Pancreas (tissue), 10 donors: ENCODE data around the gene IFNK. TPM values are rescaled to one million over a fixed set of nuclear protein-coding genes. Genes with fewer than 3 reads are reported as not detected.
A peak's percentile ranks its signal among the peaks of the same experiment; 100 is the strongest.

Source experiments
- ATAC-seq, 4 donors: fragments of 200-7000 bp; cut with Tn5 transposase; one replicate each; pipeline versions ENCODE4 v1.8.0 to v1.9.1; 2020; ENCODE audit warnings: mild to moderate bottlenecking in 4 of 4, moderate library complexity in 4 of 4
- DNase-seq, 6 donors: peaks; one replicate each; pipeline ENCODE4 v3.0.0-alpha.2; 2020
- FAIRE-seq: peaks from 2 replicates; lab custom pipeline; 2012; peaks lifted over from hg19 to GRCh38; lab: Jason Lieb, UNC
- H3K27ac ChIP-seq, 4 donors: fragments of 200-600 bp; sonication (generic); 1 replicate in 3 of 4; 2 replicates in 1 of 4; pipeline versions ENCODE4 v1.5.0 to v1.8.0; 2020
- H3K27me3 ChIP-seq, 4 donors: fragments of 200-600 bp; one replicate each; pipeline ENCODE4 v1.8.0; 2021
- H3K36me3 ChIP-seq, 3 donors: fragments of 200-600 bp; sonication (generic) in 1 of 3; one replicate each; pipeline versions ENCODE4 v1.5.0 to v1.8.0; 2020 to 2021
- H3K4me1 ChIP-seq, 3 donors: fragments of 200-600 bp; one replicate each; pipeline ENCODE4 v1.8.0; 2021
- H3K4me3 ChIP-seq, 4 donors: fragments of 200-600 bp; sonication (generic) in 2 of 4; one replicate each; pipeline versions ENCODE4 v1.5.0 to v1.8.0; 2020 to 2021
- H3K9me3 ChIP-seq, 4 donors: fragments of 200-600 bp; one replicate each; pipeline ENCODE4 v1.8.0; 2021
- WGBS, 2 donors: extraction: QIAGEN DNeasy Blood & Tissue Kit; methylation state at CpG; one replicate each; pipeline ENCODE4 v1.1.7; 2013; 5-methylcytosine and 5-hydroxymethylcytosine counted together
- intact Hi-C, 3 donors: fragments of 100-400 bp; cut with DNase I; formaldehyde crosslinking; loops; one replicate each; pipeline versions ENCODE4 v1.11.1 to v1.14.2; 2022
- polyA plus RNA-seq, 2 donors: library from polyadenylated mRNA; stranded (reverse); fragments of 200-250 nt; gene quantifications; one replicate each; pipeline ENCODE4 v1.2.3, GENCODE V29; 2013
- total RNA-seq, 6 donors: library from RNA; stranded (reverse); fragmentation: NEBNext Ultra II Directional in 4 of 6; extraction: Animal tissue kit (Norgen Biotek cat#: 25700) in 4 of 6; gene quantifications; one replicate each; pipeline versions ENCODE4 v1.2.1 to v1.2.4, GENCODE V29; 2021 to 2023
- TF ChIP-seq, protein P1 (sequence below), 4 donors: fragments of 200-600 bp; sonication (generic) in 3 of 4; IDR thresholded peaks; one replicate each; pipeline versions ENCODE4 v1.5.0 to v1.8.0; 2021; ENCODE audit warnings: antibody characterized with exemption in 4 of 4
- donor health status: healthy with polysubstance abuse.
- donor health status: DM: no; HTN: no; CAD: no; lungs with moderate emphysema.
- donor health status: DM: no; HTN: no; CAD: no.
- donor health status: control.
- donor health status: control.
- donor health status: Bipolar disorder and iron deficiency.
- donor health status: DM: yes; HTN: yes; CAD: no.
- donor health status: DM: no; HTN: no; CAD: no.
- donor health status: DM: no; HTN: no; CAD: no.
- donor health status: DM: yes; HTN: yes; CAD: no.

Gene IFNK
- total and polyA plus RNA-seq, 8 donors, result not detected

- no peaks in the 10 kb centered on the region for H3K27me3 ChIP-seq
Measured at GRCh38 chr9:27523141-27523540, 949 bp upstream of the IFNK start.

GRCh38 chr9:27527702-27528075 is 3.6 kb downstream of the IFNK start:
- ATAC-seq (no peak), DNase-seq (no peak), FAIRE-seq (no peak)
- TF ChIP-seq, protein P1, sequence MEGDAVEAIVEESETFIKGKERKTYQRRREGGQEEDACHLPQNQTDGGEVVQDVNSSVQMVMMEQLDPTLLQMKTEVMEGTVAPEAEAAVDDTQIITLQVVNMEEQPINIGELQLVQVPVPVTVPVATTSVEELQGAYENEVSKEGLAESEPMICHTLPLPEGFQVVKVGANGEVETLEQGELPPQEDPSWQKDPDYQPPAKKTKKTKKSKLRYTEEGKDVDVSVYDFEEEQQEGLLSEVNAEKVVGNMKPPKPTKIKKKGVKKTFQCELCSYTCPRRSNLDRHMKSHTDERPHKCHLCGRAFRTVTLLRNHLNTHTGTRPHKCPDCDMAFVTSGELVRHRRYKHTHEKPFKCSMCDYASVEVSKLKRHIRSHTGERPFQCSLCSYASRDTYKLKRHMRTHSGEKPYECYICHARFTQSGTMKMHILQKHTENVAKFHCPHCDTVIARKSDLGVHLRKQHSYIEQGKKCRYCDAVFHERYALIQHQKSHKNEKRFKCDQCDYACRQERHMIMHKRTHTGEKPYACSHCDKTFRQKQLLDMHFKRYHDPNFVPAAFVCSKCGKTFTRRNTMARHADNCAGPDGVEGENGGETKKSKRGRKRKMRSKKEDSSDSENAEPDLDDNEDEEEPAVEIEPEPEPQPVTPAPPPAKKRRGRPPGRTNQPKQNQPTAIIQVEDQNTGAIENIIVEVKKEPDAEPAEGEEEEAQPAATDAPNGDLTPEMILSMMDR (IDR thresholded peaks at IDR 0.05), result no peak
- Histone ChIP-seq H3K27ac (peak overlapping the region in 3 of 4 donors; percentile 70 to 89 (median 86)), H3K4me1 (peaks cover 0 to 12% (median 8%) of the 10 kb centered on the region in 3 donors), H3K27me3 (no peaks in the 10 kb centered on the region), H3K36me3 (no peaks in the 10 kb centered on the region), H3K4me3 (peak overlapping the region in 2 of 4 donors; percentile 87 to 98), H3K9me3 (no peaks in the 10 kb centered on the region)
- WGBS, 2 donors, result 58 to 63% methylated on average over 8 of the region's 8 CpGs
- intact Hi-C loops, result no loop called here

More at GRCh38 chr9:27523141-27523540, 949 bp upstream of the IFNK start:
- TF ChIP-seq, protein P1 (IDR thresholded peaks at IDR 0.05), result no peak
- DNase-seq (no peak), ATAC-seq (no peak), FAIRE-seq (no peak)
- H3K9me3 ChIP-seq, result no peaks in the 10 kb centered on the region
- no peak overlapping the region for H3K4me3 ChIP-seq
- intact Hi-C loops, result no loop called here
- no peak overlapping the region for H3K27ac ChIP-seq
- peaks cover 0 to 8% (median 7%) of the 10 kb centered on the region in 3 donors for H3K4me1 ChIP-seq
- no peaks in the 10 kb centered on the region for H3K36me3 ChIP-seq

- TF ChIP-seq, protein P1 (IDR thresholded peaks at IDR 0.05), result no peak
- H3K4me1 ChIP-seq, result peaks cover 0 to 12% (median 8%) of the 10 kb centered on the region in 3 donors
- no peak for FAIRE-seq
- no peaks in the 10 kb centered on the region for H3K9me3 ChIP-seq
- no peaks in the 10 kb centered on the region for H3K27me3 ChIP-seq
- no peaks in the 10 kb centered on the region for H3K36me3 ChIP-seq
- DNase-seq, result peak; percentile 73 to 87 (median 76)
- intact Hi-C loops, result no loop called here
- ATAC-seq, result peak; percentile 80 to 90 (median 85)
- peak overlapping the region; percentile 63 to 89 (median 78) for H3K27ac ChIP-seq
- WGBS, 2 donors, result 3 to 5% methylated on average over 44 of the region's 44 CpGs
- H3K4me3 ChIP-seq, result peak overlapping the region; percentile 73 to 98 (median 90)
Measured at GRCh38 chr9:27528076-27528885, 4.2 kb downstream of the IFNK start.

DNA sequence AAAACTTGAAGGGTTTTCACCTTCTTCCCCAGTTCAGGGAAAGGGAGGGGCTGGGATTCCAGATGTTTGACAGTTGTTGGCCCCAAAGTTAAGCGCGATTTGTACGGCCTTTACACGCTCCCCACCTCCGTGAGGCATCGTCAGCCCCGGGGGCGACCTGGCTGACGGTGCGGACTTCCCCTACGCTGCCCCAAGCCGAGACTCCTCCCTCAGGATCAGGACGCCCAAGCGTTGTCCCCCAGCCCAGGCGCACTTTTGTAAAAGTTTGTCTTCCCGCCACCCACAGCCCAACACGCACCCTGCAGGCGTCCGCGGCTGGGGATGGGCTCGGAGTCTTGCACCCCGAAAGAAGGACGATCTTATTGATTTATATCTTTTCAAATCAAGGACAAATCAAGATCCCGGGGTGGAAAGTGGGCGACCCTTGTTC is 4.8 kb downstream of the IFNK start:
- Histone ChIP-seq H3K36me3 (no peaks in the 10 kb centered on the region), H3K27ac (peak overlapping the region; percentile 63 to 89 (median 78)), H3K9me3 (no peaks in the 10 kb centered on the region), H3K4me3 (peak overlapping the region; percentile 73 to 98 (median 90)), H3K4me1 (peaks cover 0 to 12% (median 8%) of the 10 kb centered on the region in 3 donors), H3K27me3 (no peaks in the 10 kb centered on the region)
- TF ChIP-seq, protein P1 (IDR thresholded peaks at IDR 0.05), result no peak
- WGBS, 2 donors, result 0% methylated on average over 24 to 25 of the region's 25 CpGs
- DNase-seq, result peak; percentile 47 to 76 (median 63)
- no peak for FAIRE-seq
- peak; percentile 63 to 81 (median 70) for ATAC-seq
- intact Hi-C loops, result no loop called here
